Erythroblast (primary cell): Measurements from ENCODE around the gene RIMBP2.

ENCODE experiments used
- GATA1 ChIP-seq: IDR thresholded peaks from 2 replicates; pipeline ENCODE4 v1.6.1; 2011; ENCODE audit warnings: low read depth, mild to moderate bottlenecking, control low read depth, low read length, moderate library complexity
- POLR2A ChIP-seq: IDR thresholded peaks from 2 replicates; pipeline ENCODE4 v1.6.1; 2011; ENCODE audit warnings: mild to moderate bottlenecking, low read length

GRCh38 chr12:130661059-130661458 lies 55.0 kb downstream of the RIMBP2 start:
- no peak for TF ChIP-seq POLR2A
- TF ChIP-seq GATA1 = no peak
